ENCODE measurements around the gene TBCC. TPM values are rescaled to one million over a fixed set of nuclear protein-coding genes. Genes with fewer than 3 reads are reported as not detected.
"Not testable (repeated sequence)": the region's sequence is repeated elsewhere in the genome, so short reads cannot be mapped to it uniquely, and the experiment has no call there.

The TBCC gene
- polyA plus RNA-seq, 3 donors from 2014 or later = 109 to 140 (median 134) TPM

GRCh38 chr6:42742116-42742894 is 3.6 kb downstream of the TBCC start:
- peak overlapping the region in 3 of 6 donors; percentile 12 to 68 (median 33) for H3K27ac Mint-ChIP-seq

DNA sequence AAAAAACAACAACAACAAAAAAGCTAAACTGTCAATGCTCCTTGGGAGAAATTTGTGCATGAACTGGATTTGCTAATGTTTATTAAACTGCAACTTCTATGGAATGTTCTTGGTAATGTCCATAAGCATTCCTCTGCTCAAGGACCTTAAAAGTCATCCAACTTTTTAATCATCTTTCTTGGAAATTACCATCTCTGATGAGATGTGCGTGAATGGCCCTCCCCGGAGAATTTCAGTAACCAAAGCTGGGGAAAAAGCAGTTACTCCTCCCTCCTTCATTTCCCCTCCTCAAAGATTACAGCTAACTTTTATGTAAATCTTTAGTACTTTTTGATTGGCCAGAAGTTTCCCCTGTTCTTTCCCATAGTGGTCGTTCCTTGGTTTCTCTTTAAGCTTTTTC is 5.2 kb downstream of the TBCC start:
- peaks cover 9 to 12% of the 10 kb centered on the region in 2 donors for H3K4me1 Mint-ChIP-seq
- H3K27ac Mint-ChIP-seq = no peak overlapping the region
- no peak overlapping the region for H3K4me3 Mint-ChIP-seq
- peaks cover under 1 to 10% (median 1%) of the 10 kb centered on the region in 3 donors for H3K36me3 Mint-ChIP-seq
- peaks cover 2 to 7% (median 7%) of the 10 kb centered on the region in 3 donors for H3K27me3 Mint-ChIP-seq (ENCODE audit: low read depth in 3 of 3)
- H3K9me3 Mint-ChIP-seq = peaks cover 5 to 16% (median 9%) of the 10 kb centered on the region in 6 donors
- DNase-seq = no peak

More at GRCh38 chr6:42742116-42742894, 3.6 kb downstream of the TBCC start:
- Mint-ChIP-seq H3K27me3 (ENCODE audit: low read depth in 3 of 3) (peaks cover 13 to 15% (median 13%) of the 10 kb centered on the region in 3 donors), H3K9me3 (peaks cover 6 to 18% (median 11%) of the 10 kb centered on the region in 6 donors), H3K4me3 (peak overlapping the region; percentile 22 to 53 (median 30)), H3K4me1 (peaks cover 16 to 17% of the 10 kb centered on the region in 2 donors), H3K36me3 (peaks cover 3 to 12% (median 4%) of the 10 kb centered on the region in 3 donors)
- no peak for DNase-seq

DNA sequence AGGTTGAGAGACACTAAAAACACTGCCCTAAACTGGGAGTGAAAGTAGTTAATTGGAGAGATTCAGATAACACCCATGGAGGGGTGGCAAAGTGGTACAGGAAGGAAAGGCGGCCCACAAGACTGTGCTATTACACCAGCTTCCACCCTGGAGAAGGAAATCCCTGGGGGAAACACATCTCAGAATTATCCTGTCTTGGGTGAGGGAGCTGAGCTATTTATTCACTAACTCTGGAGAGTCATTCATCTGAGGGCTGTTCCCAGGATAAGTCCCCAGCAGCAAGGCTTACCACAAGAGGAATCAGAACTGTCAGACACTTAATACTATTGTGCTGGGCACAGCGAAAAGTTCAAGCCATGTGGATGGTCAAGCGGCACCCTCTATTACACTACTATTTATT is 9.9 kb downstream of the TBCC start:
- Mint-ChIP-seq H3K36me3 (no peaks in the 10 kb centered on the region), H3K27me3 (ENCODE audit: low read depth in 3 of 3) (peaks cover 0 to 5% (median 2%) of the 10 kb centered on the region in 3 donors), H3K4me3 (no peak overlapping the region), H3K27ac (no peak overlapping the region), H3K9me3 (peaks cover 0 to 1% (median 0%) of the 10 kb centered on the region in 6 donors), H3K4me1 (no peaks in the 10 kb centered on the region)
- DNase-seq = no peak

GRCh38 chr6:42733867-42734481 is 11.9 kb downstream of the TBCC start:
- not testable (repeated sequence) for H3K9me3 Mint-ChIP-seq; H3K36me3 Mint-ChIP-seq; H3K4me1 Mint-ChIP-seq; H3K27me3 Mint-ChIP-seq (ENCODE audit: low read depth in 3 of 3); H3K4me3 Mint-ChIP-seq; DNase-seq; H3K27ac Mint-ChIP-seq

- no peak for DNase-seq
- H3K27me3 Mint-ChIP-seq (ENCODE audit: low read depth in 3 of 3) = peaks cover 0 to 5% (median 3%) of the 10 kb centered on the region in 3 donors
- no peak overlapping the region for H3K4me3 Mint-ChIP-seq
- H3K36me3 Mint-ChIP-seq = peaks cover 0 to 5% (median 0%) of the 10 kb centered on the region in 3 donors
- H3K27ac Mint-ChIP-seq = no peak overlapping the region
- peaks cover 17 to 20% of the 10 kb centered on the region in 2 donors for H3K4me1 Mint-ChIP-seq
- H3K9me3 Mint-ChIP-seq = no peaks in the 10 kb centered on the region
These were observed 16.2 kb downstream of the TBCC start for GRCh38 chr6:42729731-42730130.

GRCh38 chr6:42727627-42728026 is 18.3 kb downstream of the TBCC start:
- peak overlapping the region in 3 of 6 donors; percentile 42 to 96 (median 71) for H3K27ac Mint-ChIP-seq
- no peaks in the 10 kb centered on the region for H3K9me3 Mint-ChIP-seq
- H3K4me3 Mint-ChIP-seq = peak overlapping the region; percentile 88 to 100 (median 97)
- H3K36me3 Mint-ChIP-seq = peaks cover 0 to 5% (median 0%) of the 10 kb centered on the region in 3 donors
- H3K27me3 Mint-ChIP-seq (ENCODE audit: low read depth in 3 of 3) = peaks cover 0 to 3% (median under 1%) of the 10 kb centered on the region in 3 donors
- peaks cover 17 to 20% of the 10 kb centered on the region in 2 donors for H3K4me1 Mint-ChIP-seq
- DNase-seq = no peak

DNA sequence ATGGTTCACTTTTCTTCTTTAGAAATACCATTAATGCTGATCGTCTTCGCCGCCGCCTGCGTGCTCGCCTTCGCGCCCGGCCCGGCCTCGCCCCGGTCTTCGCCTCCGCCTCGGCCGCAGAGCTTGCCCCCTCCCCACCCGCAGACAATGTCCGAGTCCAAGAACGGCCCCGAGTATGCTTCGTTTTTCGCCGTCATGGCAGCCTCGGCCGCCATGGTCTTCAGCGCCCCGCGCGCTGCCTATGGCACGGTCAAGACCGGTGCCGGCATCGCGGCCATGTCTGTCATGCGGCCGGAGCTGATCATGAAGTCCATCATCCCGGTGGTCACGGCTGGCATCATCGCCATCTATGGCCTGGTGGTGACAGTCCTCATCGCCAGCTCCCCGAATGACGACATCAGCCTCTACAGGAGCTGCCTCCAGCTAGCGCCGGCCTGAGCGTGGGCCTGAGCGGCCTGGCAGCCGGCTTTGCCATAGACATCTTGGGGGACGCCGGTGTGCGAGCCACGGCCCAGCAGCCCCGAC is 18.8 kb downstream of the TBCC start:
- H3K4me1 Mint-ChIP-seq = peaks cover 17 to 20% of the 10 kb centered on the region in 2 donors
- peaks cover 0 to 5% (median 0%) of the 10 kb centered on the region in 3 donors for H3K36me3 Mint-ChIP-seq
- H3K27ac Mint-ChIP-seq = peak overlapping the region; percentile 91 to 98 (median 95)
- H3K9me3 Mint-ChIP-seq = no peaks in the 10 kb centered on the region
- H3K27me3 Mint-ChIP-seq (ENCODE audit: low read depth in 3 of 3) = peaks cover 0 to 3% (median 0%) of the 10 kb centered on the region in 3 donors
- peak in 2 of 3 donors; percentile 3 to 7 for DNase-seq
- peak overlapping the region; percentile 88 to 100 (median 97) for H3K4me3 Mint-ChIP-seq

- Mint-ChIP-seq H3K27ac (peak overlapping the region; percentile 91 to 98 (median 95)), H3K36me3 (peaks cover 0 to 5% (median 0%) of the 10 kb centered on the region in 3 donors), H3K4me1 (peaks cover 17 to 20% of the 10 kb centered on the region in 2 donors), H3K4me3 (peak overlapping the region; percentile 88 to 100 (median 97)), H3K9me3 (no peaks in the 10 kb centered on the region), H3K27me3 (ENCODE audit: low read depth in 3 of 3) (peaks cover 0 to 3% (median 0%) of the 10 kb centered on the region in 3 donors)
- DNase-seq = peak; percentile 74 to 80 (median 77)
These were observed 19.3 kb downstream of the TBCC start for GRCh38 chr6:42726485-42727086.

DNA sequence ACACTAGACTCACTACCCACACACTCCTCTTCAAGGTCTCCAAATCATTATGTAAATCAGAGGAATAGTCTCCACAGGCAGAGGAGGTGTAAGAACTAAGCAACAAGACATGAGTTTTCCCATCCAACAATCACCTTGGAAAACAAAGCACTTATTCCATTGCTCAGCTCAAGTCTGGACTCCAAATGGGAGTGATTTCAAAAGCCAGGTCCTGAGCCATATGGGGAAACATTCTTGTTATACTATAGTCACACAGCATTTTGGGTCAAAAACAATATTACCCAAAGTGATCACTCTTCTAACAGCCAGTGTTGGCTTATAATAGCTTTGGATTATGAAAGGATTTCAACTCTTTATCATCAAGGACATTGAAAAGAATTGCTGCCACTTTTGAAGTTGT is 19.9 kb downstream of the TBCC start:
- H3K4me3 Mint-ChIP-seq = peak overlapping the region in 4 of 5 donors; percentile 88 to 100 (median 97)
- H3K36me3 Mint-ChIP-seq = peaks cover 0 to 5% (median 0%) of the 10 kb centered on the region in 3 donors
- H3K4me1 Mint-ChIP-seq = peaks cover 17 to 20% of the 10 kb centered on the region in 2 donors
- DNase-seq = no peak
- H3K27me3 Mint-ChIP-seq (ENCODE audit: low read depth in 3 of 3) = peaks cover 0 to 6% (median 0%) of the 10 kb centered on the region in 3 donors
- peak overlapping the region; percentile 91 to 98 (median 95) for H3K27ac Mint-ChIP-seq
- no peaks in the 10 kb centered on the region for H3K9me3 Mint-ChIP-seq

DNA sequence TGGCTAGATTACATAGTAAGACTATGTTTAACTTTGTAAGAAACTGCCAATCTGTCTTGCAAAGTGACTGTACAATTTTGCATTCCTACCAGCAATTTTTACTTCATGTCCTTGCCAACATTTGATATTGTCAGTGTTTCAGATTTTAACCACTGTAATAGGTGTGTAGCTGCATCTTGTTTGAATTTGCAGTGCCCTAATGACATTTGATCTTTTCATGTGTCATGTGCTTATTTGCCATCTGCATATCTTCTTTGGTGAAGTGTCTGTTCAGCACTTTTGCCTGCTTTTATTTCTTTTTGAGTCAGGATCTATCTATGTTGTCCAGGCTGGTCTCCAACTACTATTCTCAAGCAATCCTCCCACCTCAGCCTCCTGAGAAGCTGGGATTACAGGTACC is 21.1 kb downstream of the TBCC start:
- Mint-ChIP-seq H3K4me3 (no peak overlapping the region), H3K27me3 (ENCODE audit: low read depth in 3 of 3) (peaks cover 0 to 6% (median 0%) of the 10 kb centered on the region in 3 donors), H3K27ac (peak overlapping the region in 1 of 6 donors; percentile 40)

DNA sequence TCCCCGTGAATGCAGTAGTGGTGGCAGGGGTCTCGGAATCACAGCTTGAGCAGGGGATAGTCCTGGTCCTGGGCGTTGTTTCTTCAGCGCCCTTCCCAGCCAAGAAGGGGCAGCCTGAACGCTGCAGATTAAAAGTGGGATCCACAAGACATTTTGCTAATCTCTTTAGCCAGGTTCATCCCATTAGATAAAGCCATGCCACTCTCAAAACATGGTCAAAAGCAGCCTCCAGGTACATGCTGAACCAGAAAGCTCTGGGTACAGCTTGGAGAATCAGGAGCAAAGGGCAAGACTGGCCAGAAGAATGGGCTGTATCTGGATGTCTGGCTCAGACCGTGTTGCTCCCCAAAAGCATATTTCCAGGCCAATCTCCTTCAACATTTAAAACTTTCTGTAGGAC is 23.4 kb downstream of the TBCC start, which contains the start of gene PRPH2:
PRPH2 (minus strand) TSS at position 101 of the 400 bp plus-strand sequence. CDS start 263 bp downstream, outside the sequence.
- Mint-ChIP-seq H3K4me3 (no peak within 1 kb of the TSS), H3K4me1 (peaks cover 14 to 15% of the 10 kb centered on the region in 2 donors), H3K27ac (no peak within 1 kb of the TSS), H3K36me3 (peaks cover 0 to 5% (median 0%) of the 10 kb centered on the region in 3 donors), H3K9me3 (no peaks in the 10 kb centered on the region), H3K27me3 (ENCODE audit: low read depth in 3 of 3) (peaks cover 0 to 8% (median 0%) of the 10 kb centered on the region in 3 donors)
- DNase-seq = no peak

More for the DNA sequence above, 21.1 kb downstream of the TBCC start:
- Mint-ChIP-seq H3K4me1 (peaks cover 17 to 20% of the 10 kb centered on the region in 2 donors), H3K36me3 (peaks cover 0 to 5% (median 0%) of the 10 kb centered on the region in 3 donors), H3K9me3 (no peaks in the 10 kb centered on the region)
- DNase-seq = no peak

GRCh38 chr6:42720739-42721138 is 25.2 kb downstream of the TBCC start:
- Mint-ChIP-seq H3K4me1 (no peaks in the 10 kb centered on the region), H3K27ac (no peak overlapping the region), H3K4me3 (no peak overlapping the region), H3K27me3 (ENCODE audit: low read depth in 3 of 3) (peaks cover 0 to 5% (median 0%) of the 10 kb centered on the region in 3 donors), H3K36me3 (no peaks in the 10 kb centered on the region), H3K9me3 (no peaks in the 10 kb centered on the region)
- no peak for DNase-seq

DNA sequence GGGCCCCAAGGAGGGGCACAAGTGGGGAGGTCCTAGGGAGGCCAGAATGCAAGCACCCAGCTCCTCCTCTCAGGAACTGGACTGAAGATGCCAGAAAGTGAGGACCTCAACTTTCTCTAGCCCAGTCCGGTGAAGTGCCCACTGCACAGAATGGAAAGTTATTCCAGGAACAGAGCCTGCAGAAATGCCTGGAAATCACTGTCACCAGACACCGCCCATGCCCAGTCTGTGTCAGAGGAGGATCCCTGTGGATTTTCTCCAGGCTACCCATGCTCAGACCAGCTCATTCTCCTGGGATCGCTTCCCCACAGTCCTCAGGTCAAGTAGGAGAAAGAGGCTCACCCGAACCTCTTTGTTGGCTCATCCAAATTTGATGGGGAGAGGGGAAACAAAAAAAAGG is 30.0 kb downstream of the TBCC start:
- Mint-ChIP-seq H3K36me3 (no peaks in the 10 kb centered on the region), H3K4me3 (no peak overlapping the region), H3K9me3 (no peaks in the 10 kb centered on the region), H3K27me3 (ENCODE audit: low read depth in 3 of 3) (peaks cover 0 to 1% (median 0%) of the 10 kb centered on the region in 3 donors), H3K27ac (no peak overlapping the region), H3K4me1 (no peaks in the 10 kb centered on the region)
- DNase-seq = no peak

All from immature natural killer cell (primary cell).